Neural progenitor cell (in vitro differentiated cells): ENCODE measurements around the gene TK2. TPM values are rescaled to one million over a fixed set of nuclear protein-coding genes. Genes with fewer than 3 reads are reported as not detected.

Experiments
- DNase-seq: peaks from one replicate; pipeline ENCODE4 v3.0.0-alpha.2; 2016; ENCODE audit warnings: low spot score
- H2AFZ ChIP-seq: fragments of 200-600 bp; sonication (generic); replicated peaks from 2 replicates; pipeline ENCODE4 v1.6.1; 2016; ENCODE audit warnings: antibody characterized with exemption
- H3F3A ChIP-seq: fragments of 200-600 bp; sonication (generic); 2 replicates; pipeline ENCODE4 v1.6.1; 2016; ENCODE audit warnings: antibody characterized with exemption, low read depth
- H3K27ac ChIP-seq: fragments of 200-600 bp; sonication (generic); 2 replicates; pipeline ENCODE4 v1.5.1; 2016; ENCODE audit warnings: mild to moderate bottlenecking
- H3K27me3 ChIP-seq: fragments of 200-600 bp; sonication (generic); 2 replicates; pipeline ENCODE4 v1.6.1; 2016; ENCODE audit warnings: mild to moderate bottlenecking, moderate library complexity
- H3K36me3 ChIP-seq: fragments of 200-600 bp; sonication (generic); 2 replicates; pipeline ENCODE4 v1.5.1; 2016
- H3K4me1 ChIP-seq: fragments of 200-600 bp; sonication (generic); 2 replicates; pipeline ENCODE4 v1.6.1; 2016; ENCODE audit warnings: mixed run types
- H3K4me2 ChIP-seq: fragments of 200-600 bp; sonication (generic); 2 replicates; pipeline ENCODE4 v1.6.1; 2016
- H3K4me3 ChIP-seq: fragments of 200-600 bp; sonication (generic); 2 replicates; pipeline ENCODE4 v1.5.1; 2016
- H3K79me2 ChIP-seq: fragments of 200-600 bp; sonication (generic); 2 replicates; pipeline ENCODE4 v1.6.1; 2016; ENCODE audit warnings: low read depth
- H3K9ac ChIP-seq: fragments of 200-600 bp; sonication (generic); 2 replicates; pipeline ENCODE4 v1.6.1; 2016
- H3K9me3 ChIP-seq: fragments of 200-600 bp; sonication (generic); 2 replicates; pipeline ENCODE4 v1.5.1; 2016; ENCODE audit warnings: low read depth
- H4K20me1 ChIP-seq: fragments of 200-600 bp; sonication (generic); 2 replicates; pipeline ENCODE4 v1.6.1; 2016; ENCODE audit warnings: low read depth
- H3K27ac Mint-ChIP-seq: 3 replicates; pipeline ENCODE4 v1.8.0; 2021; ENCODE audit warnings: mixed read lengths
- H3K27me3 Mint-ChIP-seq: 2 replicates; pipeline ENCODE4 v1.8.0; 2022; ENCODE audit warnings: low read depth, mild to moderate bottlenecking, inconsistent platforms, moderate library complexity, mixed read lengths; ENCODE audit not compliant: insufficient read depth
- H3K36me3 Mint-ChIP-seq: 3 replicates; pipeline ENCODE4 v1.8.0; 2021; ENCODE audit warnings: mixed read lengths
- H3K4me1 Mint-ChIP-seq: 3 replicates; pipeline ENCODE4 v1.8.0; 2021; ENCODE audit warnings: mixed read lengths
- H3K4me3 Mint-ChIP-seq: 3 replicates; pipeline ENCODE4 v1.8.0; 2021; ENCODE audit warnings: mild to moderate bottlenecking, moderate library complexity, mixed read lengths
- H3K9me3 Mint-ChIP-seq: 3 replicates; pipeline ENCODE4 v1.8.0; 2020; ENCODE audit warnings: mixed read lengths
- EZH2 ChIP-seq: fragments of 200-600 bp; sonication (generic); IDR thresholded peaks from 2 replicates; pipeline ENCODE4 v1.6.1; 2017; ENCODE audit warnings: antibody characterized with exemption, mild to moderate bottlenecking, moderate library complexity
- EZH2phosphoT487 ChIP-seq: fragments of 200-600 bp; sonication (generic); IDR thresholded peaks from 2 replicates; pipeline ENCODE4 v1.6.1; 2017; ENCODE audit warnings: antibody characterized with exemption
- total RNA-seq: library from RNA; depleted of rRNA; stranded (reverse); fragments of >200 nt; gene quantifications from 2 replicates; pipeline ENCODE4 v1.2.3, GENCODE V29; 2015; ENCODE audit warnings: low replicate concordance
- TF ChIP-seq, protein P1 (sequence below): fragments of 200-600 bp; sonication (generic); IDR thresholded peaks from 2 replicates; pipeline ENCODE4 v1.5.1; 2017; ENCODE audit warnings: antibody characterized with exemption, mild to moderate bottlenecking

TK2 gene
- total RNA-seq, 1 donor from 2014 or later: 7.3 TPM

DNA sequence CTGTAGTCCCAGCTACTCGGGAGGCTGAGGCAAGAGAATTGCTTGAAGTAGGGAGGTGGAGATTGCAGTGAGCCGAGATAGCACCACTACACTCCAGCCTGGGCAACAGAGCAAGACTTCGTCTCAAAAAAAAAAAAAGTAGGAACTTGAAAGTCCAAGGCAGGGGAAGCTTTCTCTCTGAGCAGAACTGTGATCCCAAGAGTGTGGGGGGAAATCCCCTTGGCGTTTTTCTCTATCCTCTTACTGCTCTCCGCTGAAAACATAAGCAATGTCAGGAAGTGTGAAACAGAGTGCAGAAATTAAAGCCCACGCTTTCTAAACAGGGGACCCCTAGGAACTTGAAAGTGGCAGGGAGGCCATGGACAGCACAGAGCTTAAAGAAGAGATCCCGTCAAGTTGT is 44.8 kb upstream of the TK2 start:
- TF ChIP-seq EZH2: no peak
- TF ChIP-seq, protein P1, sequence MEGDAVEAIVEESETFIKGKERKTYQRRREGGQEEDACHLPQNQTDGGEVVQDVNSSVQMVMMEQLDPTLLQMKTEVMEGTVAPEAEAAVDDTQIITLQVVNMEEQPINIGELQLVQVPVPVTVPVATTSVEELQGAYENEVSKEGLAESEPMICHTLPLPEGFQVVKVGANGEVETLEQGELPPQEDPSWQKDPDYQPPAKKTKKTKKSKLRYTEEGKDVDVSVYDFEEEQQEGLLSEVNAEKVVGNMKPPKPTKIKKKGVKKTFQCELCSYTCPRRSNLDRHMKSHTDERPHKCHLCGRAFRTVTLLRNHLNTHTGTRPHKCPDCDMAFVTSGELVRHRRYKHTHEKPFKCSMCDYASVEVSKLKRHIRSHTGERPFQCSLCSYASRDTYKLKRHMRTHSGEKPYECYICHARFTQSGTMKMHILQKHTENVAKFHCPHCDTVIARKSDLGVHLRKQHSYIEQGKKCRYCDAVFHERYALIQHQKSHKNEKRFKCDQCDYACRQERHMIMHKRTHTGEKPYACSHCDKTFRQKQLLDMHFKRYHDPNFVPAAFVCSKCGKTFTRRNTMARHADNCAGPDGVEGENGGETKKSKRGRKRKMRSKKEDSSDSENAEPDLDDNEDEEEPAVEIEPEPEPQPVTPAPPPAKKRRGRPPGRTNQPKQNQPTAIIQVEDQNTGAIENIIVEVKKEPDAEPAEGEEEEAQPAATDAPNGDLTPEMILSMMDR: no peak
- TF ChIP-seq EZH2phosphoT487: no peak
- Mint-ChIP-seq H3K27me3 (peaks cover 8% of the 10 kb centered on the region), H3K9me3 (no peaks in the 10 kb centered on the region), H3K4me1 (peaks cover 3% of the 10 kb centered on the region), H3K4me3 (no peak overlapping the region), H3K36me3 (no peaks in the 10 kb centered on the region), H3K27ac (no peak overlapping the region)
- H3K36me3 ChIP-seq: no peaks in the 10 kb centered on the region
- H2AFZ ChIP-seq: no peak overlapping the region
- no peaks in the 10 kb centered on the region for H3K79me2 ChIP-seq
- H3K4me1 ChIP-seq: no peaks in the 10 kb centered on the region
- no peak for DNase-seq
- no peaks in the 10 kb centered on the region for H3F3A ChIP-seq
- H3K27me3 ChIP-seq: no peaks in the 10 kb centered on the region
- H4K20me1 ChIP-seq: no peaks in the 10 kb centered on the region
- no peaks in the 10 kb centered on the region for H3K9me3 ChIP-seq
- H3K27ac ChIP-seq: no peak overlapping the region
- no peak overlapping the region for H3K4me2 ChIP-seq
- H3K4me3 ChIP-seq: no peak overlapping the region
- no peak overlapping the region for H3K9ac ChIP-seq

DNA sequence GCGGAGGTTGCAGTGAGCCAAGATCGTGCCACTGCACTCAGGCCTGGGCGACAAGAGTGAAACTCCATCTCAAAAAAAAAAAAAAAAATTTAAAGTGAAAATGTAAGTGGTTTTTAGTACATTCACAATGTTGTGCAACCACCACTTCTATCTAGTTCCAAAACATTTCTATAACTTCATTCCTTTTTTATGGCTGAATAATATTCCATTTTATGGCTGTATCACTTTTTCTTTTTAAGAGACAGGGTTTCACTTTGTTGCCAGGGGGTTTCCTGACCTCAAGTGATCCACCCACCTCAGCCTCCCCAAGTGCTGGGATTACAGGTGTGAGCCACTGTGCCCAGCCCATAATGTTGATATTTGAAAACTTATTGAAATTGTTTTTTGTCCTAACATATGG is 42.9 kb upstream of the TK2 start:
- TF ChIP-seq EZH2phosphoT487 (no peak), EZH2 (no peak)
- TF ChIP-seq, protein P1: no peak
- H3K79me2 ChIP-seq: no peaks in the 10 kb centered on the region
- H3K4me2 ChIP-seq: no peak overlapping the region
- Mint-ChIP-seq H3K9me3 (no peaks in the 10 kb centered on the region), H3K27me3 (peaks cover 6% of the 10 kb centered on the region), H3K4me3 (no peak overlapping the region), H3K4me1 (peaks cover 3% of the 10 kb centered on the region), H3K36me3 (no peaks in the 10 kb centered on the region), H3K27ac (no peak overlapping the region)
- H3K27me3 ChIP-seq: no peaks in the 10 kb centered on the region
- no peak for DNase-seq
- H3K4me3 ChIP-seq: no peak overlapping the region
- H3K4me1 ChIP-seq: no peaks in the 10 kb centered on the region
- no peak overlapping the region for H3K27ac ChIP-seq
- H3K9me3 ChIP-seq: no peaks in the 10 kb centered on the region
- no peak overlapping the region for H2AFZ ChIP-seq
- H3K36me3 ChIP-seq: no peaks in the 10 kb centered on the region
- H3K9ac ChIP-seq: no peak overlapping the region
- H4K20me1 ChIP-seq: no peaks in the 10 kb centered on the region
- H3F3A ChIP-seq: no peaks in the 10 kb centered on the region

DNA sequence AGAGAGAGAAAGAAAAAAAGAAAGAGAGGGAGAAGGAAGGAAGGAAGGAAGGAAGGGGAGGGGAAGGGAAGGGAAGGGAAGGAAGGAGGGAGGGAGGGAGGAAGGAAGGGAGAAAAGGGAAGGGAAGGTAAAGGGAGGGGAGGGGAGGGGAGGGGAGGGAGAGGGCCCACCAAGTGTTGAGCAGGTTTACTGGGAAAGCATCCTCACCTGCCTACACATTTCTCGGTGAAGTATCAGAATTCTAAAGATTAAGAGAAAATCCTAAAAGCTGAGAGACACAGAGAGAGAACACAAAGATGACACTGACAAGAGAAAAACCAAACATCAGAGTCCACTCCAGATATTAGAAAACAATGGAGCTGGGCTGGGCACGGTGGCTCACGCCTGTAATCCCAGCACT is 42.3 kb upstream of the TK2 start:
- no peaks in the 10 kb centered on the region for H4K20me1 ChIP-seq
- H3K27me3 ChIP-seq: no peaks in the 10 kb centered on the region
- peaks cover 5% of the 10 kb centered on the region for H3K4me1 Mint-ChIP-seq
- no peaks in the 10 kb centered on the region for H3F3A ChIP-seq
- no peaks in the 10 kb centered on the region for H3K4me1 ChIP-seq
- H3K79me2 ChIP-seq: no peaks in the 10 kb centered on the region
- H3K36me3 ChIP-seq: no peaks in the 10 kb centered on the region
- no peak overlapping the region for H2AFZ ChIP-seq
- DNase-seq: no peak
- no peak overlapping the region for H3K9ac ChIP-seq
- H3K27ac ChIP-seq: no peak overlapping the region
- no peaks in the 10 kb centered on the region for H3K9me3 Mint-ChIP-seq
- H3K27me3 Mint-ChIP-seq: peaks cover 6% of the 10 kb centered on the region
- no peak overlapping the region for H3K4me2 ChIP-seq
- no peak overlapping the region for H3K4me3 ChIP-seq
- no peak overlapping the region for H3K4me3 Mint-ChIP-seq
- TF ChIP-seq EZH2 (no peak), EZH2phosphoT487 (no peak)
- TF ChIP-seq, protein P1: no peak
- no peak overlapping the region for H3K27ac Mint-ChIP-seq
- H3K36me3 Mint-ChIP-seq: no peaks in the 10 kb centered on the region
- H3K9me3 ChIP-seq: no peaks in the 10 kb centered on the region
